ENCODE measurements around the gene NRCAM.

Gene NRCAM

GRCh38 chr7:108156897-108157605 is 299.2 kb downstream of the NRCAM start:
- DNase-seq (ENCODE audit: low read depth in 3 of 3): no peak

GRCh38 chr7:108152198-108152597 is 304.0 kb downstream of the NRCAM start:
- no peak for DNase-seq (ENCODE audit: low read depth in 3 of 3)

DNA sequence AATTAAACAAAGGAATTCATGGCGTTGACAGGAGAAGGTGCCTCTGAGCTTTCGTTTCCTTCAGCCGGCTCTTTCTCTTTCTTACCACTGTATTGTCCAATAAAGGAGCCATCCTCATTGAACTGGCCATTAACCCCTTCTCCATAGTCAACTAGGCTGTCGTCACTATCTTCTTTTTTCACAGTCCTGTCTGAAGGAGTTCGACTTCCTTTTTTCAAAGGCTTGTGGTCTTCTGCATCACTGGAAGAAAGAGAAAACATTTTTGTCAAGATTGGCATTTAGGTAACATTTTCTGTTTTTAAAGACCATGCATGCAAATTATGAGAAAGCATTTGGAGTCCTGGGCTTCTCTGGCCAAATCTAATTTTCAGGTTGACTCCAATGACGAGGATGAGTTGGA is 306.3 kb downstream of the NRCAM start:
- DNase-seq (ENCODE audit: low read depth in 3 of 3): no peak

DNA sequence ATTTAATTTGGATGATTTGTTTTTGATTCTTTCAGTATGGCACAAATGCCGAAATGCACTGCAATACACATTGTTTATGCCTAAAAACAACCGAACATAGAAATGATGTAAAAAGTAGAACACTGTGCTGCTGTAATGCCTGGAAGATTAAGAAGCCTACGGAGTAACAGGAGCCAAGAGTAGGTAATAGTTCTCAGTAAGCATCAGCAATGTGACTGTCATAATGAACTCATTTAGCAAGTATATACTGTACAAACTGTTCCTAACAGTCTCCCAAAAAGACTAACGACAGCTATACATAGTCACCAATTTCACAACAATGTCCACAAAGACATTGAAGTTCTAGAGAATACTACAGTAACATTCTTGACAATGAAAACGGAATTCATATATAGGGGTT is 307.1 kb downstream of the NRCAM start:
- no peak for DNase-seq (ENCODE audit: low read depth in 3 of 3)

DNA sequence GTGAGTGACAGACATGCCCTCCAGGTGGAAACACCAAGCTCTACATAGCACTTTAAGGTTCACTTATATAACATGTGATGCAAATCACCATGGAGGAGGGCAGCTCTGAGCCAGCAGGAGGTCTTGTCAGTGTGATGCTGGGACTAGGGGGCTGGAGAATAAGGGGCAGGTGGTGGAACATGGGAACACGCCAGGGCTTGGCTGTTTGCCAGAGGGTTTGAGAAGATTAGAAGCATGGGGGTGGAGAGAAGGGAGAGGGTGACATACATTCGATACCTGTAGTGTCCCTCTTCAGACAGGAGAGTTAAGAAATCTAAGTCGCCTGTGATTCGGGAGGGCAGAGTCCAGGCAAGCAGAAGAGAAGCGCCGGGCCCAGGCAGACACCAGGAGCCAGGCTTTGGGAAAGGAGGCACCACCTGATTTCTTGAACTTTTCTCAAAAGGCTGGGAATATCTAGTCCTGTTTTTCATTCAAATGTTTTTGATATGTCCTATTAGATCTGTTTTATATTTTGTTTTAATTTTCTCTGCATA is 309.1 kb downstream of the NRCAM start:
- no peak for DNase-seq (ENCODE audit: low read depth in 3 of 3)

DNA sequence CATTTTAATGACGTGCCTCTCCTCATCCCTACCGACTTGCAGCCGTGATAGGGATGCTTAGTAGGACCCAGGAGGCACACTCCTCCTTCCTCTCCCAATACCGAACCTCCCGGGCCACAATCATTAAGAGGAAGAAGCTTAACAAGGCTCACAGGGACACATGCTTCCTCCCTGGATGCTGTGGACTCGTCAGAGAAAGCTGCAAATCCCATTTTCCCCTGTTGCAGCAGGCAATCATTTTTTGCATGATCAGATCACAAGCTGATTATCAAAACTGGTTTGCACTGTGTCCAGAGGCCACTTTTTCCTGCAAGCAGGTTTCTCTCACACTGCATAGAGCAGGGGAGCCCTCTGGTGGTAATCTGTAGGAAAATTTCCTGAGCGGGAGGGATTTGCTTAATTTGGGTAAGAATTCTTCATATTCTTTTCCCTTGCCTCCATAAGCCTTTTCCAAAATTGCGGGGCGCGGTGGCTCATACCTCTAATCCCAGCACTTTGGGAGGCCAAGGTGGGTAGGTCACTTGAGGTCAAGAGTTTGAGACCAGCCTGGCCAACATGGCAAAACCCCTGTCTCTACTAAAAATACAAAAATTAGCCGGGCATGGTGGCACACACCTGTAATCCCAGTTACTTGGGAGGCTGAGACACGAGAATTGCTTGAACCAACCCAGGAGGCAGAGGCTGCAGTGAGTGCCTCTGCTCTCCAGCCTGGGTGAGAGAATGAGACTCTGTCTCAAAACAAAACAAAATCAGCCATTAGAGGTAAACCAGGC is 310.0 kb downstream of the NRCAM start:
- DNase-seq (ENCODE audit: low read depth in 3 of 3): peak; percentile 13 to 41 (median 14)

DNA sequence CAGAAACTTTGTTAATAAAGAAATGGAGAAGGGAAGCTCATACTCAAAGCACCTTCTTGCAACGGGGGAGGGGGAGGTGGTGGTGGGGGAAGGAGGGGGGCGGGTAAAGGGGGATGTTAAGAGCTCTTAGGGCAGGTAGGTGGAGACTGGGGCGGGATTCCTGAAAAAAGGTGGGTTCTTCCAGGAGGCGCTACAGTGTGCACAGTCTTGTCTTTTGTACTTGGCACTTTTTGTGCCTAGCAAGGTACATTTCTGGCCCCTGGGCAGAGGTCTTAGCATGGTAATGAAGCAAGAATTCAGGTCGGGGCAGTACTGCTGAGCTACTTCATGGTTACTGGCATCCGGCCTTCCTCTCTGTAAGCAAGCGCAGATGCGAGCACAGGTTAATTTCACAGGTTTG is 310.8 kb downstream of the NRCAM start:
- DNase-seq (ENCODE audit: low read depth in 3 of 3): no peak

DNA sequence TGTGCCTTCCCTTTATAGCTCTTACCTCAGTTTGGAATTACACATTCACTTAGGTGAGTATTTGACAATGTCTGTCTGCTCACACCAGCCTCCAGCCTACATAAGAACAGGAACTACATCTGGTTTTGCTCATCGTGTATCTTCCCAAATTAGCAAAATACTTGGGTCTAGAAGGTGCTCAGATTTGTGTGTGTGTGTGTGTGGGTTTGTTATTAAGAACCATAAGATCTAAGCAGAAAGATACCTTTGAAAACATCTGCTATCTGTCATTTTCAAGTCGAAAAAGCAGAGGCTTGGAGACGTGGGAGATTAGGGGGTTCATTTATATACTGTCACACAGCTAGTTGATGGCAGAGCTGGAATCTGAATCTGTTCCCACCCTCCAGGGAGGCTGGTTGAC is 311.3 kb downstream of the NRCAM start:
- DNase-seq (ENCODE audit: low read depth in 3 of 3): no peak

- no peak for DNase-seq (ENCODE audit: low read depth in 3 of 3)
Measured at GRCh38 chr7:108143658-108144420, 312.4 kb downstream of the NRCAM start.

DNA sequence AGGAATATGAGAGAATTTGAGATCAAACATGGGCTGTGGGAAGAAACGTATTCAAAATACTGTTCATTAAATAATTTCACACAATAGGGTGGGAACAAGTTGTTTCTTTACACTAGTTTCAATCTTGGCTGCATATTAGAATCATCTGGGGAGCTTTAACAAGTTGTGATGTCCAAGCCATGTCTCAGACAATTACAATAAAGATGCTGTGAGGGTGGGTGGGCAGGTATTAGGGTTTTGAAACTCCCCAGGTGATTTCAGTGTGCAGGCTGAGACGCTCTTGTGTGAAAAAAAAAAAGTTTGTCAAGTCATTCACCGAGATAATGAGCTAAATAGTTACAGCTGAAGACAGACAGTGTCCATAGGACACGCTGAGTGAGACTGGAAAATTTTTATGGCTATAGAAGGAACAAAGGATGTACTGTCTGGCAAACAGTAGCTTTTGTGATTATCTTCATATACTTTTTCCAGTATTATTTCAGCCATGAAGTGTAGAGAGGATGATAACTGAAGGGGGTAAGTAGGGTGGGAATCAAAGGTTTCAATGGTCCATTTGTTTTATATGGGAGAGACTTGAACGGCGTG is 313.5 kb downstream of the NRCAM start:
- no peak for DNase-seq (ENCODE audit: low read depth in 3 of 3)

DNA sequence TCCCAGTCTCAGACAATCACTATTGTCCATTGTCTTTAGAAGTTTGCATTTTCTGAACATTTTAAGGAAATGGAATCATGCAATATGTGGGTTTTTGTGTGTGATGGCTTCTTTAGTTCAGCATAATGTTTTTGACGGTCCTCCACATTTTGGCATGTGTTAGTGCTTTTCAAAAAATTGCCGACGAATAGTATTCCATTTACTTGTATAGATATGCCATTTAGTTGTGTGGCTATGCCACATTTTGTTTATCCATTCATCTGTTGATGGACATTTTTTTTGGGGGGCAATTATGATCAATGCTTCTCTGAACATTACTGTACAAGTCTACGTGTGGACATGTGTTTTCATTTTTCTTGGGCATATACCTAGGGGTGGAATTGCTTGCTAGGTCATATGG is 314.1 kb downstream of the NRCAM start:
- DNase-seq (ENCODE audit: low read depth in 3 of 3): no peak

- DNase-seq (ENCODE audit: low read depth in 3 of 3): no peak
Measured at GRCh38 chr7:108140671-108141070, 315.6 kb downstream of the NRCAM start.

DNA sequence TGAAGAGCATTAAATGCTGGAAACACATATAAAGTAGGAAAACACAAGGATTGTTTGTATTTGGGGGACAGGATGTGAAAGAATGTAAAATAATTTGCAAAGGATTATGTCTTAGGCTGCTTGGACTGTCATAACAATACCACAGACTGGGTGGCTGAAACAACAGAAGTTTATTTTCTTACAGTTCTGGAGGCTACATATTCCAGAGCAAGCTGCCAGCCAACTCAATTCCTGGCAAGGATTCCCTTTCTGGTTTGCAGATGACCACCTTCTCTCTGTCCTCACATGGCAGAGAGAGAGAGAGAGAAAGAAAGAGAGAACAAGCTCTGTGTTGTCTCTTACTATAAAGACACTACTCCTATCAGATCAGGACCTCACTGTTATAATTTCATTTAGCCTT is 317.3 kb downstream of the NRCAM start:
- no peak for DNase-seq (ENCODE audit: low read depth in 3 of 3)

- DNase-seq (ENCODE audit: low read depth in 3 of 3): no peak
Measured at GRCh38 chr7:108137993-108138392, 318.2 kb downstream of the NRCAM start.

- DNase-seq (ENCODE audit: low read depth in 3 of 3): no peak
Measured at GRCh38 chr7:108137040-108137439, 319.2 kb downstream of the NRCAM start.

DNA sequence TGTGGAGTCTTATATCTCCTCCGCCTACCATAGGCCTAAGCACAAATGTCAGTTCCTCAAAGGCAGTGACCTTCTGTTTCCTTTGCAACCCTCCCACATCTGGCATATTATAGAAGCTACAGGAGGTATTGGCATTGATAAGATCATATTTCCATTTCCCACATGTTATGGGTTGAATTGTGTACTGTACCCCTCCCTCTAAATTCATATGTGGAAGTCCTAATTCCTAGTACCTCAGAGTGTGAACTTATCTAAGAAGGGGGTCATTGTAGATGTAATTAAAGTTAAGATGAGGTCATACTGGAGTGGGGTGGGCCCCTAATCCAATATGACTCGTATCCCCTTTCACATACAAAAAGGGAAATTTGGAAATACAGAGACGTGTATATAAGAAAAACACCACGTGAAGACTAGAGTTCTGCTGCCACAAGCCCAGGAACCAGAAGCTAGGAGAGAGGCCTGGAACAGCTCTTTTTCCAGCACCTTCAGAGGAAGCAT is 320.0 kb downstream of the NRCAM start:
- no peak for DNase-seq (ENCODE audit: low read depth in 3 of 3)

GRCh38 chr7:108135446-108136190 is 320.6 kb downstream of the NRCAM start:
- peak in 1 of 3 experiments; percentile 31 for DNase-seq (ENCODE audit: low read depth in 3 of 3)

DNA sequence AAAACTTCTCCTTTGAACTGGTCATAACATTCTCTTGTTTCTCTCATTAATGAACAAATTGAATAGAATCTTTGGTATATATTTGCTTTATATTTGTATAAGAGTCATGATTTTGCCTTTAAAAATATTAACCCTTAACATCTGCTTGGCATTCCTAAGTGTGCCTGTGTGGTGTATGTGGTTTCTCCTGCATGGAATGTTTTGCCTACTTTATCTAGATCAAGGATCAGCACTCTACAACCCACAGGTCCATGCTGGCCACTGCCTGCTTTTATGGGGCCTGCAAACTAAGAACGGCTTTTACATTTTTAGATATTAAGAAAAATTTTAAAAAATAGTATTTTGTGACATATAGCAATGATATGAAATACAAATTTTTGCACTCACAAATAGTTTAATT is 321.8 kb downstream of the NRCAM start:
- DNase-seq (ENCODE audit: low read depth in 3 of 3): no peak

DNA sequence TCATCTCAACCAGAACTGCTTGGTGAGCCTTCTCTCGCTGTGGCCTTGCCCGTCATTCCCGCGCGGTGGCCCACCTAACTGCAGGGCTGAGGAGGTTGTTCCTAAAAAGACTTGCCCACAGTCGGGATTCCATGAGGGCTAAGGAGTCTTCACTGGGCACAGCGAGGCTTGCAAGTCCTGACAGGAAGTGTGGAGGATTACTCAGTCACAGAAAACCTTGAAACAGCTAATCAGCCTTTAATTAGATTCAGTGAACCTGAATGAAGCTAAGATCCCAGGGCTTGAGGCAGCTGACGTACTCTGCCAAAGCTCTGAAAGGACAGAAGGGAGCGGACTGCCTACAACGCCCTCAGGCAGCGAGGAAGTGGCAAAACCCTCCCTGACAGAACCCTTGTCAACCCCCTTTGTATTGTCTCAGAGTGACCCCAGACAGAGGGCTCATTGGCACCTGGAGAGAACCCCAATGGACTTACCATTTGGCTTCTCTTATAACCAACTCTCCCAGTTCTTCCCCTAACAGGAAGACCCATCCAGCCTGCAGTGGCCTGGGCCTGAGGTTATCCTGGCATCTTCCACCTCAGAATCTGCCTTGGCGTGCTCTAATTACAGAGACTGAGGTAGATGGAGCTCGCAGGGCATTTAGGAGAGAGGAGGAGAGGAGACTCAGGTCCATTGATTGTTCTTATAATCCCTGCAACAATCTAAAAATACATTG is 323.5 kb downstream of the NRCAM start:
- no peak for DNase-seq (ENCODE audit: low read depth in 3 of 3)

- DNase-seq (ENCODE audit: low read depth in 3 of 3): no peak
Measured at GRCh38 chr7:108130261-108130660, 326.0 kb downstream of the NRCAM start, which contains the start of gene LAMB4. TSS of gene LAMB4 (minus strand) at chr7:108130361. CDS start at chr7:108123164, 7,197 bp downstream.

Measured in stimulated activated CD4-positive, alpha-beta T cell treated with anti-CD3 and anti-CD28 coated beads, TNF-alpha, amount 100 ng/mL, for 24 hours (primary cell).